Muscle layer of colon (tissue), 2 donors: ENCODE data around the gene RRBP1.

Experiments
- H3K27ac ChIP-seq: one replicate; pipeline ENCODE4 v1.7.0; 2013; ENCODE audit warnings: low read depth, mild to moderate bottlenecking, low read length, moderate library complexity
- H3K27me3 ChIP-seq, 2 donors: one replicate each; pipeline ENCODE4 v1.7.0; 2013; ENCODE audit warnings: low read length in 2 of 2, mild to moderate bottlenecking in 2 of 2; ENCODE audit not compliant: insufficient read depth in 2 of 2, control insufficient read depth in 1 of 2
- H3K36me3 ChIP-seq: one replicate; pipeline ENCODE4 v1.7.0; 2013; ENCODE audit warnings: mild to moderate bottlenecking, low read length; ENCODE audit not compliant: insufficient read depth
- H3K4me1 ChIP-seq: one replicate; pipeline ENCODE4 v1.7.0; 2013; ENCODE audit warnings: mild to moderate bottlenecking, low read length; ENCODE audit not compliant: insufficient read depth
- H3K4me3 ChIP-seq, 2 donors: one replicate each; pipeline ENCODE4 v1.7.0; 2013; ENCODE audit warnings: low read length in 2 of 2, low read depth in 1 of 2, mild to moderate bottlenecking in 1 of 2, moderate library complexity in 1 of 2
- H3K9ac ChIP-seq: one replicate; pipeline ENCODE4 v1.7.0; 2013; ENCODE audit warnings: low read length
- H3K9me3 ChIP-seq: one replicate; pipeline ENCODE4 v1.7.0; 2013; ENCODE audit warnings: mild to moderate bottlenecking, low read length
- donor health status: abdominal sarcoma.
- donor health status: Adenocarcinoma of cecum.

RRBP1 gene

GRCh38 chr20:17618673-17619013 lies 63.4 kb downstream of the RRBP1 start:
- Histone ChIP-seq H3K9me3 (no peaks in the 10 kb centered on the region), H3K27ac (no peak overlapping the region), H3K4me1 (peaks cover 37% of the 10 kb centered on the region), H3K9ac (no peak overlapping the region), H3K36me3 (peaks cover 49% of the 10 kb centered on the region), H3K4me3 (no peak overlapping the region), H3K27me3 (no peaks in the 10 kb centered on the region)

DNA sequence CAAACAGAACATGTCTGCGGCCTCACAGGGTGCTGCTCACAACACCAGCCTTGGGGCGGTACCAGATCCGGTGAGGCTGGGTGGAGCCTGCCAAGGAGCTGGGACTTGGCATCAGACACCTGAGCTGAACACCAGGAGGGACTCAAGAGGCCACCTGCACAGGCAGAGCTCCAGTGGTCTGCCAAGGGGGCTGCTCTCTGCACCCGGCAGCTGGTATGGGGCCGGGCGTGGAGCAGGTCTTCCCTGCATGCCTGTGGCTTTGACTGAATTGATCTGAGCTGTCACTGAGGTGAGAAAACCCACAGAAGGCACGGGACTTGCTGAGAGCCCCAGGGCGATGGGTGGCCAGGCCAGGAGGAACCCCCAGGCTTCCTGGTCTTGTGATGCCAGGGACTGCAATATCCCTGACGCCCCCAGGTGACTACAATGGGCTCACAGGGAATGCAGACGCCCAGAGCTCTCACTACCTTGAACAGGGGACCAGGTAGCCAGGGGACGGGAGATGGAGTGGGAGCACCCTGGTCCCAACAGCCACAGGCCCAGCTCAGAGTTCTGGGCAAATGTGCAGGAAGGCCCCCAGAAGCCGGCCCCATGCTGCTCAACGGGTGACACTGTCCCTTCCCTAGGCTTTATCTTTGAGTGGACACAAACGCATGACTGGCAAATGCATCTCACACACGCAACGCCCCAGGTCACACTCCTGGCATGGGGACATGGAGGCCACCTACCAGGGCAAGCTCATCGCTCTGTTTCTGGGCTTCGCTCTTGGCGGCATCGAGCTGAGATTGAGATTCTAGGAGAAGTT lies 64.0 kb downstream of the RRBP1 start:
- Histone ChIP-seq H3K27me3 (no peaks in the 10 kb centered on the region), H3K9ac (no peak overlapping the region), H3K4me3 (no peak overlapping the region), H3K4me1 (peaks cover 43% of the 10 kb centered on the region), H3K27ac (no peak overlapping the region), H3K9me3 (no peaks in the 10 kb centered on the region), H3K36me3 (peaks cover 47% of the 10 kb centered on the region)

DNA sequence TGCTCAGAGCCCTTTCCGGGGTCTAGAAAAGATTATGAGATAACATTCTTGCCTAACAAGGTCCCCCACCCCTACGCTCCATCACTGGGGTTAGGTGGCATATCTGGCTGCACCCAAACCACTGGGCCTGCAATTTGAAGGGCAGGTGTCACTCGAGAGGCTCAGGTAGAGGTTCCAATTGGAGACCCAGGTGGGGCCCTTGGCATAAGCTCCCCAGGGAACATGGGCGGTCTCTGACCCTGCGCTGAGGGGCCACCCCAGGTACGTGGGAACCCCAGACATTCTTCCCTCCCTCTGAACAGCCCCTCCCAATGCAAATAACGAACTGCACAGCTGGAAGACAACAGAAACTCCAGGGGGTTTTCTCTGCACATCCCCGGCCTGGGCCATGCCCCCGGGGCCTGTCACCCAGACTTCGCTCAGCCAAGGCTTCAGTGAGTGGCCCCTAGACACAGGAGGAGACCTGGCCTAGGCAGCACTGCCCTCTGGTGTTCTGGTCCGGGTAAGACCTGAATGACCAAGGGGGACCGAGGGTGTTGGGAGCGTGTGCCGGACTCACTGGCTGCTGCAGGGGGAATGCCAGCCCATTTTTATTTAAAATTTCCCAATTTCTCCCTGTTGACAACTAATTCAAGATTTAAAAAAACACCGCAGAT lies 64.7 kb downstream of the RRBP1 start:
- Histone ChIP-seq H3K4me1 (peaks cover 50% of the 10 kb centered on the region), H3K9me3 (no peaks in the 10 kb centered on the region), H3K4me3 (no peak overlapping the region), H3K27me3 (no peaks in the 10 kb centered on the region), H3K9ac (no peak overlapping the region), H3K36me3 (peaks cover 46% of the 10 kb centered on the region), H3K27ac (no peak overlapping the region)

DNA sequence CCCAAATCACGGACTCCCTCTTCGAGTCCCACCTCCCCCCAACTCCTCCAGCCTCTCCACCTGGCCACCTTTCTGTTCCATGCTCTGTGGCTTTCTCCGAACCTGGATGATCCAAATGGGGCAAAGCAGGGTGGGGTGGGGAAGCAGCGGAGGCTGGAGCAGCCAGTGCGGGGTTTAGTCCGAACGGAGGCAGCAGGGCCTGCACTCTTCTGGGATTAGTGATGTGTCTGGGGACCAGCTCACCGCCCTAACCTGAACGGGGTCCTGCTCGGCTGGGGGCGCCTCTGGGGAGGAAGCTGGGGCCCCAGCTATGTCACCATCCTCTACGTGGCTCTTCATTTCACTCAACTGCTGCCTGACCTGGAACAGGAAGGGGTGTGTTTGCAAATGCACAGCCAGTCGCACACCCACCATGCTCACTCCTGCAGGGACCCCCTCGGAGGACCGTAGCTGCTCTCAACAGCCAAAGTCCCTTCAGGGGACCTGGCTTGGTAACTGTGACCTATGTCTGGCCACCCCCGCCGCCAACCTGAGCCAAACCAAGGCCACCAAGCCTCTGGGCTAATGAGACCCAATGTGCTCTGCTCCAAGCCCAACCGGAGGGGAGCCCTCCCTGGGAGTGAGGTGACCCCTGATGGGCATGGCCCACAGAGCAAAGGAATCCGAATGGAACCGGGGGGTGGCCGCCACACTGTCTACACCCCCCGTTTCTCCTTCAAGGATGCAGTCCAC lies 65.4 kb downstream of the RRBP1 start:
- Histone ChIP-seq H3K27ac (no peak overlapping the region), H3K36me3 (peaks cover 41% of the 10 kb centered on the region), H3K9ac (no peak overlapping the region), H3K4me1 (peaks cover 57% of the 10 kb centered on the region), H3K9me3 (no peaks in the 10 kb centered on the region), H3K4me3 (no peak overlapping the region), H3K27me3 (no peaks in the 10 kb centered on the region)

DNA sequence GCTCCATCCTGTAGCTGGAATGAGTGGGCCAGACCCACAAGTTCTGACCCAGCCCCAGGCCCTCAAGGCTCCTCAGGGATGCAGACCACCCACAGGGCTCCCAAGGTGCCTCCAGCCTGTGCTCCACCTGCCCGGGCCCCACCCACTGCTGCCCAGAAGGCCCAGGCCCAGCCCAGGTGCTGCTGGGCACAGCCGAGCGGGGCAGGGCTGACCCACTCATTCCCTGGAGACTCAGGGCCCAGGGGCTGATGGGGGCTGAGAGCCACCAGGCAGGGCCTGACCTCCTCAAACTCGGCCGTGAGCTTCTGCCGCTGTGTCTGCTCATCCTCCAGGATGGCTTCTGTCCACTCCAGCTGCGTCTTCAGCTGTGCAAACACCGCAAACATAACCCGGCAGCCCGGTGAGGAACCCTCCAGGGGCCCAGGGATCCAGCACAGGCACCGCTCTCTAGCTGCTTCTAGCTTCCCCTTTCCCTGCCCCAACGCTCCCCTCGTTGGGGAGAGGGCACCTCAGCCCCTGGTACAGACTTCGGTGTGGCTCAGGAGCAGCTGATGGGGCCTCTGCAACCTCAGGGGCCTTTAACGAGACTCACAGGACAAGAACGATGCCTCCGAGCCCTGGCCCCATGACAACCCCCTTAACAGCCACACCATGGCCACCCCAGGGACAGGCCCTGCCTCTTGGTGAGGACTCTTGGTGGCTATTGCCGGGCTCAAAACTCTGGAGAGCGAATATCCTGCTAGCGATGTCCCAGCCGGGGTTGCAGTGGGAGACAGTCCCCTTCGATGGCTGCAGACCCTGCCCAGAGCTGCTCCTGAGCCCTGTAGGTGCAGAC lies 66.2 kb downstream of the RRBP1 start:
- H3K36me3 ChIP-seq = peaks cover 33% of the 10 kb centered on the region
- peak overlapping the region; percentile 59 for H3K27ac ChIP-seq
- no peaks in the 10 kb centered on the region for H3K27me3 ChIP-seq
- peaks cover 65% of the 10 kb centered on the region for H3K4me1 ChIP-seq
- H3K9ac ChIP-seq = no peak overlapping the region
- H3K4me3 ChIP-seq = no peak overlapping the region
- H3K9me3 ChIP-seq = no peaks in the 10 kb centered on the region

DNA sequence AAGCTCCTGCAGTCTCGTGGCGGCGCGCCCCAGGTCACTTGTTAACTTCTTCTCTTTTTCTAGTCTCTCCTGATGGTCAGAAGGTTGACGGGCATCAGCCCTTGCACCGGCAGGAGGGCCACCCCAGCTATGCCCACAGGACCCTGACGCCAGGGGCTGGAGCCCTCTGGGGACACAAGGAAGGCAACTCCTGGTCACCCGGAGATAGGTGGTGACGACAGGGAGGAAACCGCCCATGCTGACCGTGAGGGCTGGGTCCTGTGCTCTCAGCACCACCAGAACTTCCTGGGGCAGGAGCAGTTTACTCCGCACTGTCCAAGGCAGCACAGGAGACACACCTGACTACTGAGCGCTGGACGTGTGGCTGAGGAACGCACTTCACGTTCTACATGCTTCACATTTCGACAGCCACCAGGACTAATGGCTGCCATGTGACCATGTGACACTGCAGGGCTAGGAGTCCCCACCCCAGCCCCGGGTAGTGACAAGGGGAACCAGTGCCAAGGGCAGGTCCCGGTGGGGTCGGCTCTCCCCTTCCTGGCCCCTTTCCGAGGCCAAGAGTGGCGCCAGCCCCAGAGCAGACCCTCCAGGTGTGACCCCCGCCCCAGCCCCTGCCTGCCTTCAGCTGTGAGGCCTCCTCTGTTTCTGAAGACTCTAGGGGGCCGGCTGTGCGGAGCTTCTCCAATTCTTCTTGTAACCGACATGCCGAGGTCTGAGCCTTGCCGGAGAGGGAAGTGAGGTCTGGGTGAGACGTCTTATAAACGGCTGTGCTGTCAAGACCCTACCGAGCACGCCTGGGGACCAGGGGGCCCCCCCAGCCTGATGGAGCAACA lies 67.0 kb downstream of the RRBP1 start:
- Histone ChIP-seq H3K9me3 (no peaks in the 10 kb centered on the region), H3K9ac (no peak overlapping the region), H3K27me3 (no peaks in the 10 kb centered on the region), H3K4me3 (peak overlapping the region in 1 of 2 donors; percentile 45), H3K27ac (peak overlapping the region; percentile 72), H3K4me1 (peaks cover 72% of the 10 kb centered on the region), H3K36me3 (peaks cover 32% of the 10 kb centered on the region)

DNA sequence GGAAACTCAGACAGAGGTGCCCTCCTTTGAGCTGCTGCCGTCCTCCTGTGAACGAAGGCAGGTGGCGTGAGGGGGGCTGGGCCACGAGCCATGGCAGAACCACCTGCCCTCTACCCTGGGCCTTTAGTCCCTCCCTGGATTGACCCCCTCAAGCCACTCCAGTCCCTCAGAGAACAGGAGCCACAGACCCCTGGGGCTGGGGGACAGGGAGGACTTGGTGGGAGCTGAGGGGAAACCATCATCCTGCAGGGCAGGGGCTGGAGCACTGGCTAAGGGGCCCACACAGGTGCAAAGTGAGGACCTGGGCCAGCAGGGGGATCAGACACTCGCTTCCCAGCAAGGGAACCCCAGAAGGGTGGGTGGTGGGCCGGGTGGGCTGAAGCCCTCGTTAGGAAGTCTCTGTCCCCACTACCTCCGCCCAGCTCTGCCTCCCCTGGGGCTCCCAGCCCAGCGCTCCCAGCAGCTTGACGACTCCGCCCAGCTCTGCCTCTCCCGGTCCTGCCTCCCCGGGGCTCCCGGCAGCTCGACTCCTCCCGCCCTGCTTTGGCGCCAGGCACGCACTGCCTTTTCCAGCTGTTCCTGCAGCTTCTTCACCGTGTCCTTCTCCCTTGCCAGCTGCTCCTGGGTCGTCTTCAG lies 67.7 kb downstream of the RRBP1 start:
- peak overlapping the region; percentile 72 for H3K27ac ChIP-seq
- H3K9ac ChIP-seq = peak overlapping the region; percentile 61
- peaks cover 80% of the 10 kb centered on the region for H3K4me1 ChIP-seq
- H3K9me3 ChIP-seq = no peaks in the 10 kb centered on the region
- peaks cover 32% of the 10 kb centered on the region for H3K36me3 ChIP-seq
- no peaks in the 10 kb centered on the region for H3K27me3 ChIP-seq
- H3K4me3 ChIP-seq = peak overlapping the region in 1 of 2 donors; percentile 45

GRCh38 chr20:17613328-17614175 lies 68.5 kb downstream of the RRBP1 start:
- peak overlapping the region; percentile 82 for H3K27ac ChIP-seq

GRCh38 chr20:17612992-17613327 lies 69.1 kb downstream of the RRBP1 start:
- Histone ChIP-seq H3K9me3 (no peaks in the 10 kb centered on the region), H3K27ac (peak overlapping the region; percentile 82), H3K4me1 (peaks cover 86% of the 10 kb centered on the region), H3K36me3 (peaks cover 31% of the 10 kb centered on the region), H3K4me3 (no peak overlapping the region), H3K27me3 (no peaks in the 10 kb centered on the region), H3K9ac (no peak overlapping the region)

More at GRCh38 chr20:17613328-17614175, 68.5 kb downstream of the RRBP1 start:
- Histone ChIP-seq H3K4me1 (peaks cover 86% of the 10 kb centered on the region), H3K36me3 (peaks cover 33% of the 10 kb centered on the region), H3K27me3 (no peaks in the 10 kb centered on the region), H3K9me3 (no peaks in the 10 kb centered on the region), H3K9ac (peak overlapping the region; percentile 61), H3K4me3 (no peak overlapping the region)
